ENCODE data around the gene KAT2B.

- TF ChIP-seq POLR2A (IDR thresholded peaks at IDR 0.05): no peak
- TF ChIP-seq, protein P1, sequence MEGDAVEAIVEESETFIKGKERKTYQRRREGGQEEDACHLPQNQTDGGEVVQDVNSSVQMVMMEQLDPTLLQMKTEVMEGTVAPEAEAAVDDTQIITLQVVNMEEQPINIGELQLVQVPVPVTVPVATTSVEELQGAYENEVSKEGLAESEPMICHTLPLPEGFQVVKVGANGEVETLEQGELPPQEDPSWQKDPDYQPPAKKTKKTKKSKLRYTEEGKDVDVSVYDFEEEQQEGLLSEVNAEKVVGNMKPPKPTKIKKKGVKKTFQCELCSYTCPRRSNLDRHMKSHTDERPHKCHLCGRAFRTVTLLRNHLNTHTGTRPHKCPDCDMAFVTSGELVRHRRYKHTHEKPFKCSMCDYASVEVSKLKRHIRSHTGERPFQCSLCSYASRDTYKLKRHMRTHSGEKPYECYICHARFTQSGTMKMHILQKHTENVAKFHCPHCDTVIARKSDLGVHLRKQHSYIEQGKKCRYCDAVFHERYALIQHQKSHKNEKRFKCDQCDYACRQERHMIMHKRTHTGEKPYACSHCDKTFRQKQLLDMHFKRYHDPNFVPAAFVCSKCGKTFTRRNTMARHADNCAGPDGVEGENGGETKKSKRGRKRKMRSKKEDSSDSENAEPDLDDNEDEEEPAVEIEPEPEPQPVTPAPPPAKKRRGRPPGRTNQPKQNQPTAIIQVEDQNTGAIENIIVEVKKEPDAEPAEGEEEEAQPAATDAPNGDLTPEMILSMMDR (IDR thresholded peaks at IDR 0.05): no peak
- TF ChIP-seq EP300 (IDR thresholded peaks at IDR 0.05): no peak
- no peak for TF ChIP-seq POLR2AphosphoS5 (IDR thresholded peaks at IDR 0.05)
Observed at GRCh38 chr3:20105513-20106280, 65.5 kb downstream of the KAT2B start.

Measured in gastroesophageal sphincter (tissue), 3 donors.